Measurements from ENCODE around the gene RBM14.
"Not testable (repeated sequence)": the region's sequence is repeated elsewhere in the genome, so short reads cannot be mapped to it uniquely, and the experiment has no call there.

RBM14 gene

DNA sequence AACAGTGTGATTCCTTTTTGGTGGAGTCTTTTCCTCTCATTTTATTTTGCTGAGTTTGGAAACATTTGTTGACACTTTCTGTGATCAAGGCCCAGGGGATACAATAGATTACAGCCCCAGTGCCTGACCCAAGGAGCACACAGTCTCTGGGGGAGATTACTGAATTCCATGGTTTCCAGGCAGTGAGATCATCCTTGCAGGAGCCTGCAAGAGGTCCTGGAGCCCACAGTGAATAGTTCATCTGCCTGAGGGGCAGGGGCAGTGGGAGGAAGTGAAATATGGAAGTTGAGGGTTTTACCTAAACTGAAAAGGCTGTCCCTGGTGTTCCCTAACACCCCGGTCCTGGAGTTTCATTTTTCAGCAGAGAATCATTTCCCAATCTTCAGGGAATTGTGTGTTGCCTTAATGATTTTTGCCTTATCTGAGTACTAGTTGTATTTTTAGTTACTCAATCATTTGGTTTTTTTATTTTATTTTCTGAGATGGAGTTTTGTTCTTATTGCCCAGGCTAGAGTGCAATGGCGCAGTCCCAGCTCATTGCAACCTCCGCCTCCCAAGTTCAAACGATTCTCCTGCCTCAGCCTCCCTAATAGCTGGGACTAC, 15.7 kb upstream of the RBM14 start:
- no peak overlapping the region for H3K4me3 ChIP-seq (ENCODE audit: low read depth in 1 of 2, low read length in 2 of 2)

DNA sequence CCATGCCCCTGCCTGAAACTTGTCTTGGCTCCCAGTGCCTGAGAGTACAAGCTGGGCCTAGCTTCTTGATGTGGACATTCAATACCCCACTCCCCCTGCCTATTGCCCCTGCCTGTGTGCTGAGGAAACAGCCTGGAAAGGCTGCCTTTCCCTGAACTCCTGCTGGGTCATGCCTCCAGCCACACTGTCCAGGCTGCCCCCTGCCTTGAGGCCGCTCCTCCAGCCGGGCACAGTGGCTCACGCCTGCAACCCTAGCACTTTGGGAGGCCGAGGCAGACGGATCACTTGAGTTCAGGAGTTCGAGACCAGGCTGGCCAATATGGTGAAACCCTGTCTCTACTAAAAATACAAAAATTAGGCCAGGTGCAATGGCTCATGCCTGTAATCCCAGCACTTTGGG, 13.4 kb upstream of the RBM14 start:
- DNase-seq = no peak
- H3K27me3 ChIP-seq (ENCODE audit: insufficient read depth, low read length, poor library complexity) = no peaks in the 10 kb centered on the region
- no peak overlapping the region for H3K4me2 ChIP-seq (ENCODE audit: insufficient read depth, low read length)
- H3K79me2 ChIP-seq (ENCODE audit: insufficient read depth, low read length) = no peaks in the 10 kb centered on the region
- TF ChIP-seq, protein P1, sequence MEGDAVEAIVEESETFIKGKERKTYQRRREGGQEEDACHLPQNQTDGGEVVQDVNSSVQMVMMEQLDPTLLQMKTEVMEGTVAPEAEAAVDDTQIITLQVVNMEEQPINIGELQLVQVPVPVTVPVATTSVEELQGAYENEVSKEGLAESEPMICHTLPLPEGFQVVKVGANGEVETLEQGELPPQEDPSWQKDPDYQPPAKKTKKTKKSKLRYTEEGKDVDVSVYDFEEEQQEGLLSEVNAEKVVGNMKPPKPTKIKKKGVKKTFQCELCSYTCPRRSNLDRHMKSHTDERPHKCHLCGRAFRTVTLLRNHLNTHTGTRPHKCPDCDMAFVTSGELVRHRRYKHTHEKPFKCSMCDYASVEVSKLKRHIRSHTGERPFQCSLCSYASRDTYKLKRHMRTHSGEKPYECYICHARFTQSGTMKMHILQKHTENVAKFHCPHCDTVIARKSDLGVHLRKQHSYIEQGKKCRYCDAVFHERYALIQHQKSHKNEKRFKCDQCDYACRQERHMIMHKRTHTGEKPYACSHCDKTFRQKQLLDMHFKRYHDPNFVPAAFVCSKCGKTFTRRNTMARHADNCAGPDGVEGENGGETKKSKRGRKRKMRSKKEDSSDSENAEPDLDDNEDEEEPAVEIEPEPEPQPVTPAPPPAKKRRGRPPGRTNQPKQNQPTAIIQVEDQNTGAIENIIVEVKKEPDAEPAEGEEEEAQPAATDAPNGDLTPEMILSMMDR (IDR thresholded peaks at IDR 0.05; ENCODE audit: borderline replicate concordance, extremely low read depth, low read length, poor library complexity, severe bottlenecking) = no peak
- no peak for TF ChIP-seq EZH2 (IDR thresholded peaks at IDR 0.05; ENCODE audit: borderline replicate concordance, low read depth, low read length, severe bottlenecking)
- H3K9ac ChIP-seq (ENCODE audit: low read depth, low read length) = no peak overlapping the region
- H3K27ac ChIP-seq (ENCODE audit: low read length) = no peak overlapping the region
- H3K9me3 ChIP-seq (ENCODE audit: insufficient read depth, low read length, severe bottlenecking) = no peaks in the 10 kb centered on the region
- peaks cover 37% of the 10 kb centered on the region for H3K36me3 ChIP-seq (ENCODE audit: insufficient read depth, low read length)
- no peak overlapping the region for H3K4me3 ChIP-seq (ENCODE audit: low read depth in 1 of 2, low read length in 2 of 2)
- no peaks in the 10 kb centered on the region for H4K20me1 ChIP-seq (ENCODE audit: insufficient read depth, low read length)
- ATAC-seq (ENCODE audit: insufficient read depth, low read depth) = no peak
- H3K4me1 ChIP-seq (ENCODE audit: insufficient read depth, low read length) = no peaks in the 10 kb centered on the region
- no peak overlapping the region for H2AFZ ChIP-seq (ENCODE audit: low read depth, low read length)

More for the DNA sequence above, 15.7 kb upstream of the RBM14 start:
- ATAC-seq (ENCODE audit: insufficient read depth, low read depth) = no peak
- Histone ChIP-seq H2AFZ (ENCODE audit: low read depth, low read length) (no peak overlapping the region), H3K27ac (ENCODE audit: low read length) (no peak overlapping the region), H3K79me2 (ENCODE audit: insufficient read depth, low read length) (peaks cover 3% of the 10 kb centered on the region; the same call in 1 of the 2 replicates), H3K9me3 (ENCODE audit: insufficient read depth, low read length, severe bottlenecking) (no peaks in the 10 kb centered on the region), H3K36me3 (ENCODE audit: insufficient read depth, low read length) (peaks cover 36% of the 10 kb centered on the region), H3K9ac (ENCODE audit: low read depth, low read length) (no peak overlapping the region), H3K4me2 (ENCODE audit: insufficient read depth, low read length) (no peak overlapping the region), H3K4me1 (ENCODE audit: insufficient read depth, low read length) (no peaks in the 10 kb centered on the region), H4K20me1 (ENCODE audit: insufficient read depth, low read length) (no peaks in the 10 kb centered on the region), H3K27me3 (ENCODE audit: insufficient read depth, low read length, poor library complexity) (no peaks in the 10 kb centered on the region)
- TF ChIP-seq, protein P1 (IDR thresholded peaks at IDR 0.05; ENCODE audit: borderline replicate concordance, extremely low read depth, low read length, poor library complexity, severe bottlenecking) = no peak
- no peak for TF ChIP-seq EZH2 (IDR thresholded peaks at IDR 0.05; ENCODE audit: borderline replicate concordance, low read depth, low read length, severe bottlenecking)
- no peak for DNase-seq

DNA sequence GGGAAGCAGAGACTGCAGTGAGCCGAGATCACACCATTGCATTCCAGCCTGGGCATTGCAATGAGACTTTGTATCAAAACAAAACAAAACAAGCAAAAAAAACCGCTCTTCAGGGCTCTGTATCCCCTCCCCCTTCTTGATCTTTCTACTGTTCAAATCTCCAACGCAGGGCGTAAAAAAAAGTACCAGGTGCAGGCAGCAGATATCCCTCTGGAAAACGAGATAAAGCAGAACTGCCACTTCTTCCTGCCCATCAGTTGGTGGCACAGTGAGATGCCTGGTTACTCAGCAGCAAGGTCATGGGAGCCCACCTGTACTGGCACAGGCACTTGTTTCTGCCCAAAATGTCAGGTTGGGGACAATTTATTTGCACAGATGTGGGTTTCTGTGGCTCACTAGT, 12.3 kb upstream of the RBM14 start:
- Histone ChIP-seq H3K27ac (ENCODE audit: low read length) (no peak overlapping the region), H3K4me3 (ENCODE audit: low read depth in 1 of 2, low read length in 2 of 2) (no peak overlapping the region), H4K20me1 (ENCODE audit: insufficient read depth, low read length) (no peaks in the 10 kb centered on the region), H3K36me3 (ENCODE audit: insufficient read depth, low read length) (peaks cover 37% of the 10 kb centered on the region), H3K4me1 (ENCODE audit: insufficient read depth, low read length) (no peaks in the 10 kb centered on the region), H3K27me3 (ENCODE audit: insufficient read depth, low read length, poor library complexity) (no peaks in the 10 kb centered on the region), H2AFZ (ENCODE audit: low read depth, low read length) (no peak overlapping the region), H3K9me3 (ENCODE audit: insufficient read depth, low read length, severe bottlenecking) (no peaks in the 10 kb centered on the region), H3K9ac (ENCODE audit: low read depth, low read length) (no peak overlapping the region), H3K79me2 (ENCODE audit: insufficient read depth, low read length) (no peaks in the 10 kb centered on the region), H3K4me2 (ENCODE audit: insufficient read depth, low read length) (no peak overlapping the region)
- no peak for TF ChIP-seq EZH2 (IDR thresholded peaks at IDR 0.05; ENCODE audit: borderline replicate concordance, low read depth, low read length, severe bottlenecking)
- TF ChIP-seq, protein P1 (IDR thresholded peaks at IDR 0.05; ENCODE audit: borderline replicate concordance, extremely low read depth, low read length, poor library complexity, severe bottlenecking) = no peak
- ATAC-seq (ENCODE audit: insufficient read depth, low read depth) (no peak), DNase-seq (no peak)

DNA sequence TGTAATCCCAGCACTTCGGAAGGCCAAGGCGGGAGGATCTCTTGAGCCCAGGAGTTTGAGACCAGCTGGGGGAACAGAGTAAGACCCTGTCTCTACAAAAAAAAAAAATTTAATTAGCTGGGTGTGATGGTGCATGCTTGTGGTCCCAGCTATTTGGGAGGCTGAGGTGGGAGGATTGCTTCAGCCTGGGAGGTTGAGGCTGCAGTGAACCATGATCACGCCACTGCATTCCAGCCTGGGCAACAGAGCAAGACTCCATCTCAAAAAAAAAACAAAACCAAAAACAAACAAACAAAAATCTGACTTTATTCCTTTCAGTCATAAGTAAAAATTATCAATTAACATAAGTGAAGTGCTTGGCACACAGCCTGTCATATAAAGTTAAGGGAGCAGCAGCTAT, 9.8 kb upstream of the RBM14 start:
- DNase-seq; H3K79me2 ChIP-seq (ENCODE audit: insufficient read depth, low read length); H3K9ac ChIP-seq (ENCODE audit: low read depth, low read length); H3K9me3 ChIP-seq (ENCODE audit: insufficient read depth, low read length, severe bottlenecking); H2AFZ ChIP-seq (ENCODE audit: low read depth, low read length); H3K27ac ChIP-seq (ENCODE audit: low read length); H3K4me2 ChIP-seq (ENCODE audit: insufficient read depth, low read length); H3K4me3 ChIP-seq (ENCODE audit: low read depth in 1 of 2, low read length in 2 of 2); H3K27me3 ChIP-seq (ENCODE audit: insufficient read depth, low read length, poor library complexity); H4K20me1 ChIP-seq (ENCODE audit: insufficient read depth, low read length); ATAC-seq (ENCODE audit: insufficient read depth, low read depth); H3K4me1 ChIP-seq (ENCODE audit: insufficient read depth, low read length): not testable (repeated sequence)
- peaks cover 26% of the 10 kb centered on the region for H3K36me3 ChIP-seq (ENCODE audit: insufficient read depth, low read length)

All from DND-41 (cell line).